KOPT-K1 (cell line): Measurements from ENCODE around the gene SMAD2.
"Not testable (repeated sequence)": the region's sequence is repeated elsewhere in the genome, so short reads cannot be mapped to it uniquely, and the experiment has no call there.

ENCODE experiments used
- H3K27ac ChIP-seq: fragments of 200-600 bp; sonication (generic); 2 replicates; pipeline ENCODE4 v1.5.1; 2016; ENCODE audit warnings: antibody characterized with exemption, mild to moderate bottlenecking, low read depth, low read length; ENCODE audit not compliant: poor library complexity, severe bottlenecking
- H3K36me3 ChIP-seq: fragments of 200-600 bp; sonication (generic); 2 replicates; pipeline ENCODE4 v1.5.1; 2017; ENCODE audit warnings: antibody characterized with exemption, mild to moderate bottlenecking, low read length, moderate library complexity; ENCODE audit not compliant: insufficient read depth
- H3K9me3 ChIP-seq: fragments of 200-600 bp; sonication (generic); 2 replicates; pipeline ENCODE4 v1.5.1; 2017; ENCODE audit warnings: antibody characterized with exemption, low read length, mild to moderate bottlenecking; ENCODE audit not compliant: insufficient read depth, poor library complexity, severe bottlenecking

Gene SMAD2

DNA sequence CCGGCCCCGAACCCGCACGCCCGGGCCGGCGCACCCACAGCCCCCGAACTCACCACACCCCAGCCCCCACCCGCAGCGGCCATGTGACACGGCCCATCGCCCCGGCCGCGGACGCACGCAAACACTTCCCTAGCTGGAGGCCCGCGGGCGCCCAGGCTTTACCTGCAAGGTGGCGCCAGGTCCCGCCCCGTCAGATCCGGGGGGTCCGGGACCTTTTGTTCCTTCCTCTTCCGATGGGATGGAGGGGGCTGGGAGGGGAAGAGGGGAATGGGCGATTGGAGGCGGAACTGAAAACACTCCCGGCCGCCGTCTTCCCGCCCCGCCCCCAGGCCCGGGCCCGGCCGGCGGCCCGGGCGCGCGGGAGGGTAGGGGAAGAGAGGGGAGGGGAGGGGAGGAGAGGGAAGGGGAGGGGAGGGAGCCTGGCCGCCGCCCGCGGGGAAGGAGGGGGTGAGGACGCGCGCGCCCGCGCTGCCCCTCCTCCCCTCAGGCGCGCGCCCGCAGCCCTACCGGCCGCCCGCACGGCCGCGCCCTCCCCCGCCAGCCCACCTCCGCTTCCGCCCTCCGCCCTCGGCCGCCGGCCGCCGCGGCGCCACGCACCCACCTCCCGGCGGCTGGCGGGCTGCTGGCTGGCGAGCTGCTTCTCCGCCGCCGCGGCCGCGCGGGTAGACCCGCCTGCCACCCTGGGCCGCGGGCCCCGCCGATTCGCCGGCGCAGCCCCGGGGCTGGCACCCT is at the start of gene SMAD2:
Gene SMAD2, minus strand, starts transcription at position 461 of the 732 bp plus-strand sequence. CDS start 33,903 bp downstream, outside the sequence.
- Histone ChIP-seq H3K27ac (peak within 1 kb of the TSS; percentile 92), H3K36me3 (no peaks in the 10 kb centered on the region), H3K9me3 (no peaks in the 10 kb centered on the region)

DNA sequence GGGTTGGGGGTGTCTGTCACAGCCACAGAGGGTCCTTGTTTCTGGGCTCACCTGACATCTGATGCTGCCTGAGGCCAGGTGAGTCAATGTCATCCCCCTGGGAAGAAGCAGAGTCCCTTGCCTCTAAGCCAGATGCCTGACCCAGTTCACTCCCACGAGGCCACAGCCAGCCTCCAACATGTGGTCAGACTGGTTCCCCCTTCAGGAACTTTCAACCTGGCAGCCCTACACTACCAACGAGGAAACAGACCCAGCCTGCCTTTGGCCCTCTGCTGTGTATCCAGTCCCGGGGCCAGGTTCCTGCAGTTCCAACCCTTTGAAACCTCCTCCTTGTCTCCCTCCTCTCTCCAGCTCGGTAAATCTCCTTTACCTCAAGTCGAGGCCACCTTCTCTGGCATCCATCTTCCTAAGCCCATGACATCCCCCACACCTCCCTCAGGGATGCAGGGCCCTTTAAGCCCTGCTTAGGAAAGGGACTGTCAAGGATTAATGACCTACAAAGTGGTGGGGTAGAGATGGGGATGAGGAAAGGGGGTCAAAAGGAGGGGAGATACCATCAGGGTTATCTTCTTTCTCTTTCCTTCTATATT is 49.2 kb upstream of the SMAD2 start:
- H3K9me3 ChIP-seq, result no peaks in the 10 kb centered on the region
- no peak overlapping the region for H3K27ac ChIP-seq

DNA sequence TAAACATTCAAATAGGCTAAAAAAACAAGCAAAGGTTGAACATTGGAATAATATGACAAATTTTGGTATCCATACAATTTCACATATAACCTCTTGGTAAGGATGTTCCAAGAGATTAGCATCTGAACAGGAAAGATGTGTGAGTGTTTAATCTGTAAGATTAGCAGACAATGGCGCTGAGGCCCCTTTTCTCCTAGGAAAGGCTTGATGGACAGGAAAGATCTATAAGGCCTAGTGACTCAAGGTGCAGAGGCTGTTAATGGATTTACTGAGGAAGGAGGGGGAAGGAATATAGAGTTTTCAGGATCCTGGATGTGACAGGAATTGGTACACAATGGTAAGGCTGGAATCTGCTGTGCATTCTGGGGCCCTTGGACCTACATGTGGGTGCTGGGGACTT is 48.1 kb upstream of the SMAD2 start:
- no peaks in the 10 kb centered on the region for H3K36me3 ChIP-seq
- H3K9me3 ChIP-seq, result no peaks in the 10 kb centered on the region
- H3K27ac ChIP-seq, result no peak overlapping the region

More for the DNA sequence above, 49.2 kb upstream of the SMAD2 start:
- H3K36me3 ChIP-seq, result no peaks in the 10 kb centered on the region

DNA sequence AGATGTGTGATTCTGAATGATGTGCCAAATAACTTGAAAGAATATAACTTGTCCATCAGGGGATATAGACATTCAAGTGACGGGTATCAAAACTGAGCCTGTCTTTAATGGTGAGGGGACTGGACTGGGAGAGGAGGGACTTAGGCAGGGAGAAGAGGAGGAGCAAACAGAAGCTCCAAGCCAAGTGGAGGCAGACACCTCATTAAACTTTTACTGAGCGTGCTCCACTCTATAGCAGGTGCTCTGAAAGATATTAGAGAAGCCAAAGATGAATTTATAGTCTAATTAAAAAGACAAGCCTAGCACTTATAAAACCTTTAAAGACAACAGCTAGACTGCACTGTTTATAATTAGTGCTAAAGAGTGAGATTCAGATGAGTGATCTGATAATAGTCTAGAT is 47.7 kb upstream of the SMAD2 start:
- Histone ChIP-seq H3K9me3 (no peaks in the 10 kb centered on the region), H3K36me3 (no peaks in the 10 kb centered on the region), H3K27ac (no peak overlapping the region)

DNA sequence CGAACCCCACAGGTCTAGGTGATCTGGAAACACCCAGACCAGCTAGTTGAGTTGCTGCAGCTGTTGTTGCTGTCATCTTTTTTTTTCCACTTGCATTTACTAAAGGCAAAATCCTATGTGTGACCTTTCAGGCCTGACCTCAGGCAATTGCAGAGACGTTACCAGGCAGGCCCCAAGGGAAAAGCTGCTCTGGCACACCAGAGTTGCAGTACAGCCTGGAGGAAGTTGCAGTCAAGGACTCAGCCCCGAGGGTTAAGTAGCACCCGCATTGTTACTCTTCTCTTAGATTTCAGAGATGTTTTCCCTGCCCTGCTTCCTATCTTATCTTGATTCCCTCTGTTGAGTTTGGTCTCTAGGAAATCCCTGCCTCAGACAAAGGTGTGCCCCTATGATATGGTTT is 45.2 kb upstream of the SMAD2 start:
- Histone ChIP-seq H3K9me3 (no peaks in the 10 kb centered on the region), H3K36me3 (no peaks in the 10 kb centered on the region), H3K27ac (no peak overlapping the region)

DNA sequence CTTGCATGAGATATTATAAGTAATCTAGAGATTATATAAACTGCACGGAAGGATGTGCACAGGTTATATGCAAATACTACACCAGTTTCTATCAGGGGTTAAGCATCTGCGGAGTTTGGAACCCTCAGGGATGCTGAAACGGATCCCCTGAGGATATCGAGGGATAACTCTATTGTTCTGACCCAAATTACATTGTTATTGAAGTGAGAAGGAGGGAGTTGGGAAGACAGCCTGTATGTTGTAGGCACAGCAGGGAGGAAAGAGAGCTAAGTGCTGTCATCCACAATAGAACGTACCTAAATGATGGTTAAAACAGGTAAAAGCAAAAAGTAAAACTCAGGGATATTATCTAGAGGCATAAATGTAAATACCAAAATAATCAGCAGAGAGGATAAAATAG is 44.6 kb upstream of the SMAD2 start:
- Histone ChIP-seq H3K9me3 (no peaks in the 10 kb centered on the region), H3K36me3 (no peaks in the 10 kb centered on the region), H3K27ac (no peak overlapping the region)

DNA sequence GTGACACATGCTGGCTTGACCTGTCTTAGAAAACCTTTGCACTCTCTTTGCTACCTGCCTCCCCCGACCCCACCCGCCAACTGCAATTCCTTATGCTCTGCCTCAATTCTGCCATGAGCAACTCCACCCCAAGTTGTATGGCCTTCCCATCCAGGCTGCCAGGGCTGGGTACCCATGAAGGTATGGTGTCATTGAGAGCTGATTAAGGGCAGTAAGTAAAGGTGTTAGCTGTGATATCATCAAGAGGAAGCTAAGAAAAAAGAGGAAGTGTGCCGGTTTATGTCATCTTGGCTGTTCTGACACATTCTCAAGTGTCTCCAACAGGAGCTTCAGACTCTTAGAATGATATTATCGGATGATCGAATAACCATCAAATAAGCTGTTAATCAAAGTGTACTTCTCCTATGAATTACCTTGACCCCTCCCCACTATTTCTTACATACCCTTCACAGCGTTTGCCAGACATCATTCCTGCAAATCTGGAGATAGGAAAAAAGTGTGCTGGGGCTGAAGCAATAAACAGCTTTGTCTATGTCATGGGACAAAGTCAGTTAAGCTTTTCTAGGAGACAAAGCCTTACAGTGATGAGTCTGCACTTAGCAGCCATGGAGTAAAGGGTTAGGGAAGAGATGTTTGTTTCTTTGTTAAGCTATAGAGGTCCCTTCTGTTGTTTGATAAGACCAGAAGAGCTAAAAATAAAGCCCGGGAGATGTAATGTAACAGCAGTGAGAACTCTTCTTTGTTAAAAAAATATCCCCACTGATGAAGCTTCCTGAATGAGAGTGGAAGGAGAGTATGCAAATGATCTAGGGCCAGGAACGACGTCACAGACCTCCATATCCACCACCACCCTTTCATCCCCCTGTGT is 40.4 kb upstream of the SMAD2 start:
- Histone ChIP-seq H3K36me3 (no peaks in the 10 kb centered on the region), H3K27ac (no peak overlapping the region), H3K9me3 (peaks cover 3% of the 10 kb centered on the region)

DNA sequence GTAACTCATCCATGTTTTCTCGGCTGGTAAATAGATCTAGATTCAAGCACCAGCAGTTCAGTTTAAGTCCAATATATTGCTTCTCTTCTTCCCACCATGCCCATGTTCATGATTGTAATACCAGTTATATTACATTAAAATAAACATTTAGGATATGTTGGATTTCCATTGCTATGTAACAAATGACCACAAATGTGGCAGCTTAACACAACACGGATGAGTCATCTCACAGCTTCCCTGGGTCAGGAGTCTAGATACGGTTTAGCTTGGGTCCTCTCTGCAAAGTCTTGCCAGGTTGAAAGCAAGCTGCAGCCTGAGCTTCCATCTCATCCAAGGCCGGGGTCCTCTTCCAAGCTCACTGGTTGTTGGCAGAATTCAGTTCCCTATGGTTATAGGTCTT is 39.4 kb upstream of the SMAD2 start:
- Histone ChIP-seq H3K9me3 (peaks cover 3% of the 10 kb centered on the region), H3K27ac (no peak overlapping the region), H3K36me3 (no peaks in the 10 kb centered on the region)

DNA sequence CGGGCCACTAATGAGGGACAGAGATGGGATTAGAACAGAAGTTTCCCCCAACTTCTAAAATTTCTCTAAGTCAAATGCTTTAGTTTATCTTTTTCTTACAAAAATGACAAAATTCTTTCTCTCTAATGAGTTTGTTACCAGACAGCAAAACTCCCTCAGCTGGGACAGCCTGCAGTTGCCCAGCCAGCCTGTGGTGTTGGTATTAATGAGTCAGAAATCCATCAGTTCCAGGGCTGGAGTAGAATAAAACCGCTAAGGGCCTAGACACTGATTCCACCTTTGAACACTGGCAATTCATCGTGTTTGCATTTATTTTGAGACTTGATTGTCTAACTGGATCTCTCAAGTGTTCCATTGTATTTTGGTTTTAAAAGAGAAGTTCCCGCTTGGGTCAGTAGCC is 38.3 kb upstream of the SMAD2 start:
- Histone ChIP-seq H3K27ac (no peak overlapping the region), H3K36me3 (no peaks in the 10 kb centered on the region), H3K9me3 (peaks cover 3% of the 10 kb centered on the region)

DNA sequence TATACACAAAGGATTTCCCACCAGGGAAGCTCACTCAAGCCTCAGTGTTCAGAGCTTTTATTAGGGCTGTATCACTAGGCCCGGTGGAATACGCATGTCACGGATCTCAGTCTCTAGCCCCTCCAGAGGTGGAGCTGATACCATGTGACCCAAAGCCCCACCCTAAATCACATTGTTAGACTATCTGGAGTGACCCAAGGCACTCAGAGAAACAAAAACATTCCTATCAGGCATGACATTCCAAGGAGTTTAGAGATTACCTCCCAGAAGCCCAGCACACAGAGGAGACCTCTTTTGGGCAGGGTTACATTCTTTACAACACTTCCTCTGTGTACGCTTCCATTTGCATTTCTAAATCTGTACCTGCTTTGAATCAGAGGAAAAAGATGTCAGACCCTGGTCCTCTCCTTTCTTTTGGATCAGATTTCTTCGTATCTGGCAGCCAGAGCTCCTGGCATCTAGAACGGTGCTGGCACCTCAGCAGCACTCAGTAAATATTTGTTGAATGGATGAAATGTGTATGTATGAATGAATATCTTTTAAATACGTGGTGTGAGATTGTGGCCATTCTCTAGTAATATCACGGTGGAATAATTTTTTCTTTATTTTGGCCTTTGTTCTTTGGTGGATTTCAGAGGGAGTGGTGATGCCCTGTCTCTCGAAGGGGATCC is 37.7 kb upstream of the SMAD2 start:
- H3K27ac ChIP-seq, result no peak overlapping the region
- no peaks in the 10 kb centered on the region for H3K36me3 ChIP-seq
- H3K9me3 ChIP-seq, result peaks cover 5% of the 10 kb centered on the region

DNA sequence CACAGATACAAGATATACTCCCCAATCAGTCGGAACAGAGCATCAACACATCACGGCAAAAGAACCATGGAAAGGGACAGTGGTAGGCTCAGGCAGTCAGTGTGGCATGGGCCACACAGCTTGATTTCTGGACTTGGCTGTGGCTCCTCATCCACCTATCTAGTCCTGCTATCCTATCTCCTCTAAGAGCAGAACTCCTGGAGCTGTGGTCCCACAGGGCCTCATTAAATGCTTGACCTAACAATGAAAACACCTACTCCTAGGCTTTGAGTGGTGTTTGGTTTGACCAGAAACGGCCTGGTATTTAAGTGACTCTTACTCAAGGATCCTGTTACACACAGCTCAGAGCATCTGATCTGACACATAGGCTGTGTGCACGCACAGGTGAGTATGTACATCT is 33.6 kb upstream of the SMAD2 start:
- peaks cover 34% of the 10 kb centered on the region for H3K9me3 ChIP-seq
- no peak overlapping the region for H3K27ac ChIP-seq
- no peaks in the 10 kb centered on the region for H3K36me3 ChIP-seq

DNA sequence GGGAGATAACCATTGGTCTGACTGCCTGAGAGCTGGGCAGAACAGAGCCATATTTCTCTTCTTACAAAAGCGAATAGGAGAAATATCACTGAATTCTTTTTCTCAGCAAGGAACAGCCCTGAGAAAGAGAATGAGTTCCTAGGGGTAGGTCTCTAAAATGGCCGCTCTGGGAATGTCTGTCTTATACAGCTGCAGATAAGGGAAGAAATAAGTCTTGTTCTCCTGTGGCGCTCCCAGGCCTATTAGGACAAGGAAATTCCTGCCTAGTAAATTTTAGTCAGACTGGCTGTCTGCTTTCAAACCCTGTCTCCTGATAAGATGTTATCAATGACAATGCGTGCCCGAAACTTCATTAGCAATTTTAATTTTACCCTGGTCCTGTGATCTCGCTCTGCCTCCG is 30.5 kb upstream of the SMAD2 start:
- peaks cover 32% of the 10 kb centered on the region for H3K9me3 ChIP-seq
- not testable (repeated sequence) for H3K36me3 ChIP-seq

DNA sequence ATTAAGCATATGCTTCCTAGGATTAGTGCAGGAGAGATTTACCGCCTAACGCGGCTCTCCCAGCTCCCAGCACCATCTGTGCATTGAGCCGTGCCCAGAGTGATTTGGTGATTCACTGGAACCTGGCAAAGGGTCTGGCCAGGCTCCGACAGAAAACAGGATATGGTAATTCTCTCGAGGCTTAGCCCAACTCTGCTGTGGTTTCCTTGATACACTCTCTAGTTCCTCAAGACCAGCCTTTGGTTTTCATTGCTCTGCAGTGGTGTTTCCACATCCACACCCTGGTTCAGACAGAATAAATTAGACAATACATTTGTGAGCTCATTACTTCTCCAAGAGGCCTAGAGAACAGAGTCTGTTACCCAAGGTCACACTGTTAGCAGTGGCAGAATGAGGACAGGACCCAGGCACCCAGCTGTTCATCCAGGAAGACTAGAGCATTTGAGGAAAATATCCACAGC is 23.0 kb upstream of the SMAD2 start:
- H3K36me3 ChIP-seq, result no peaks in the 10 kb centered on the region
- H3K9me3 ChIP-seq, result peaks cover under 1% of the 10 kb centered on the region
- H3K27ac ChIP-seq, result peak overlapping the region; percentile 62

More for the DNA sequence above, 30.5 kb upstream of the SMAD2 start:
- not testable (repeated sequence) for H3K27ac ChIP-seq

DNA sequence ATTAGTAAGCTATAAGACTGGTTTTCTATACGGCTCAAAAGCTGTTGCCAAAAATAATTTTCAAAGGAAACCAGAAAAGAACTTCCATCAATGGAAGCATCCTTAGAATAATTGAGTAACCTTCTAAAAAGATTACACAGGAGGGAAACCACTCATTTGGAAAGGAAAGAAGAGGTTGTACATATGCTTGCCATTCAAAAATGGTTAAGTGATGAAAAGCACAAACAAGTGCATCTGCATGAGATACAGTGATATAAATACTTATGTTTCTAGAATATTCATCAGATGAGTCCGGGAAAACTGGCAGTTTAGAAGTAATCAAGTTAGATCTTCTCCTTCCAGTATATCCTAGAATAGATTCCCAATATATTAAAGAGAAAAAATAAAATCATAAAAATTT is 20.1 kb upstream of the SMAD2 start:
- H3K36me3 ChIP-seq, result no peaks in the 10 kb centered on the region
- peaks cover 21% of the 10 kb centered on the region for H3K9me3 ChIP-seq
- no peak overlapping the region for H3K27ac ChIP-seq

DNA sequence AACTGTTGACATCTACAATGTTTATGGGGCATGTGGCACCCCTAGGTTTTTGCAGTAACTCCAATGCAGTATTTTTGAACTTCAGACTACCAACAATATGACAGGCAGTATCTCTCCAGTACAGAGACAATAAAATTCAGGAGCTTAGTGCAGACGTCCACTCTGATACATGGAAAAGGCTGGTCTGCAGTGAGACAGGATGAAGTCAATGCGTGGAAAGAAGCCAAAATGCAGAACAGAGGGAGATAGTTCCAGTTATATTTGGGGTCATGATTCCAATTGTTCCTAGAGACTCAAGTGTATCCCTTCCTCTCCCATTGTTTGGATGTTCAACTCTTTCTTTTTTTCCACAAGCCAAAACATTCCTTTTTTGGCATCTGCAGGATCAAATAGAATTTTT is 18.7 kb upstream of the SMAD2 start:
- Histone ChIP-seq H3K27ac (no peak overlapping the region), H3K9me3 (peaks cover 21% of the 10 kb centered on the region), H3K36me3 (no peaks in the 10 kb centered on the region)
